GM11168 (cell line): ENCODE data around the gene DLGAP4.

ENCODE experiments used
- in situ Hi-C: fragments of 300-500 bp; cut with MboI; formaldehyde crosslinking; loops from one replicate; pipeline ENCODE4 v1.12.0; 2022; ENCODE audit warnings: low sequenced_read_pairs; ENCODE audit not compliant: unreplicated experiment

Gene DLGAP4

GRCh38 chr20:36272547-36273220 is 33.5 kb upstream of the DLGAP4 start:
- in situ Hi-C loops = loop anchor here (25.0 kb wide), 1 partner anchor 415 kb away; no protein-coding TSS in a partner anchor

GRCh38 chr20:36273414-36274180 is 32.5 kb upstream of the DLGAP4 start:
- in situ Hi-C loops = loop anchor here (25.0 kb wide), 1 partner anchor 414 kb away; no protein-coding TSS in a partner anchor

- in situ Hi-C loops = loop anchor here (25.0 kb wide), 1 partner anchor 413 kb away; no protein-coding TSS in a partner anchor
Observed at GRCh38 chr20:36274181-36274841, 31.8 kb upstream of the DLGAP4 start.

- in situ Hi-C loops = no loop called here
Observed at GRCh38 chr20:36275011-36275410, 31.1 kb upstream of the DLGAP4 start.

- in situ Hi-C loops = no loop called here
Observed at GRCh38 chr20:36275441-36276189, 30.5 kb upstream of the DLGAP4 start.

- in situ Hi-C loops = no loop called here
Observed at GRCh38 chr20:36277546-36277945, 28.6 kb upstream of the DLGAP4 start.

- in situ Hi-C loops = no loop called here
Observed at GRCh38 chr20:36279362-36279761, 26.8 kb upstream of the DLGAP4 start.

GRCh38 chr20:36279776-36280175 is 26.4 kb upstream of the DLGAP4 start:
- in situ Hi-C loops = no loop called here

GRCh38 chr20:36281785-36282380 is 24.3 kb upstream of the DLGAP4 start:
- in situ Hi-C loops = no loop called here

GRCh38 chr20:36284751-36285150 is 21.4 kb upstream of the DLGAP4 start:
- in situ Hi-C loops = no loop called here

- in situ Hi-C loops = no loop called here
Observed at GRCh38 chr20:36285746-36286447, 20.2 kb upstream of the DLGAP4 start.

- in situ Hi-C loops = no loop called here
Observed at GRCh38 chr20:36297656-36298055, 8.5 kb upstream of the DLGAP4 start.

- in situ Hi-C loops = no loop called here
Observed at GRCh38 chr20:36298061-36298460, 8.1 kb upstream of the DLGAP4 start.

- in situ Hi-C loops = no loop called here
Observed at GRCh38 chr20:36298795-36299339, 7.3 kb upstream of the DLGAP4 start.

GRCh38 chr20:36299459-36299858 is 6.7 kb upstream of the DLGAP4 start:
- in situ Hi-C loops = no loop called here

- in situ Hi-C loops = no loop called here
Observed at GRCh38 chr20:36301359-36302119, 4.6 kb upstream of the DLGAP4 start.

- in situ Hi-C loops = no loop called here
Observed at GRCh38 chr20:36303020-36303595, 3.0 kb upstream of the DLGAP4 start.

- in situ Hi-C loops = no loop called here
Observed at GRCh38 chr20:36303831-36304230, 2.3 kb upstream of the DLGAP4 start.
